Ishikawa (cell line): ENCODE results near the gene CASP10.

ENCODE experiments used
- CEBPB ChIP-seq: IDR thresholded peaks from 2 replicates; pipeline ENCODE4 v1.6.1; 2012
- CREB1 ChIP-seq: IDR thresholded peaks from 2 replicates; pipeline ENCODE4 v1.6.1; 2012; ENCODE audit warnings: low read depth
- EGR1 ChIP-seq: IDR thresholded peaks from 2 replicates; pipeline ENCODE4 v1.6.1; 2012
- EP300 ChIP-seq: IDR thresholded peaks from 2 replicates; pipeline ENCODE4 v1.6.1; 2012; ENCODE audit warnings: borderline replicate concordance
- FOXM1 ChIP-seq: IDR thresholded peaks from 2 replicates; pipeline ENCODE4 v1.6.1; 2012; ENCODE audit warnings: low read depth, borderline replicate concordance
- RAD21 ChIP-seq: IDR thresholded peaks from 2 replicates; pipeline ENCODE4 v1.6.1; 2012; ENCODE audit warnings: low read depth
- TAF1 ChIP-seq: IDR thresholded peaks from 2 replicates; pipeline ENCODE4 v1.6.1; 2012; ENCODE audit warnings: low read depth, mild to moderate bottlenecking
- TCF12 ChIP-seq: IDR thresholded peaks from 2 replicates; pipeline ENCODE4 v1.6.1; 2012; ENCODE audit warnings: low read depth
- TEAD4 ChIP-seq: IDR thresholded peaks from 2 replicates; pipeline ENCODE4 v1.6.1; 2012
- YY1 ChIP-seq: IDR thresholded peaks from 2 replicates; pipeline ENCODE4 v1.6.1; 2012; ENCODE audit warnings: low read depth
- TF ChIP-seq, protein P1 (sequence below): IDR thresholded peaks from 2 replicates; pipeline ENCODE4 v1.6.1; 2012
- TF ChIP-seq, protein P2 (sequence below): IDR thresholded peaks from 2 replicates; pipeline ENCODE4 v1.6.1; 2012; ENCODE audit warnings: low read depth, mild to moderate bottlenecking
- TF ChIP-seq, protein P3 (sequence below): IDR thresholded peaks from 2 replicates; pipeline ENCODE4 v1.6.1; 2012

The CASP10 gene

GRCh38 chr2:201158111-201158929 lies 24.6 kb upstream of the CASP10 start:
- TF ChIP-seq RAD21 (peak; percentile 77), TCF12 (no peak)
- TF ChIP-seq, protein P1, sequence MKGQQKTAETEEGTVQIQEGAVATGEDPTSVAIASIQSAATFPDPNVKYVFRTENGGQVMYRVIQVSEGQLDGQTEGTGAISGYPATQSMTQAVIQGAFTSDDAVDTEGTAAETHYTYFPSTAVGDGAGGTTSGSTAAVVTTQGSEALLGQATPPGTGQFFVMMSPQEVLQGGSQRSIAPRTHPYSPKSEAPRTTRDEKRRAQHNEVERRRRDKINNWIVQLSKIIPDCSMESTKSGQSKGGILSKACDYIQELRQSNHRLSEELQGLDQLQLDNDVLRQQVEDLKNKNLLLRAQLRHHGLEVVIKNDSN: peak; percentile 66

DNA sequence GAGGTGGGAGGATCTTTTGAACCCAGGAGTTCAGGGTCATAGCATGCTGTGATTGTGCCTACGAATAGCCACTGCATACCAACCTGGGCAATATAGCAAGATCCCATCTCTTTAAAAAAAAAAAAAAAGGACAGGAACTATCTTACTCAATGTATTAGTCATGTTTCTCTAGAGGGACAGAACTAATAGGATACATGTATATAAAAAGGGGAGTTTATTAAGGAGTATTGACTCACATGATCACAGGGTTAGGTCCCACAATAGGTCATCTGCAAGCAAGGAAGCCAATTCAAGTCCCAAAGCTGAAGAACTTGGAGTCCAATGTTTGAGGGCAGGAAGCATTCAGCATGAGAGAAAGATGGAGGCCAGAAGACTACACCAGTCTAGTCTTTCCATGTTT lies 18.8 kb upstream of the CASP10 start:
- TF ChIP-seq FOXM1 (no peak), TEAD4 (no peak), YY1 (no peak)
- TF ChIP-seq, protein P2, sequence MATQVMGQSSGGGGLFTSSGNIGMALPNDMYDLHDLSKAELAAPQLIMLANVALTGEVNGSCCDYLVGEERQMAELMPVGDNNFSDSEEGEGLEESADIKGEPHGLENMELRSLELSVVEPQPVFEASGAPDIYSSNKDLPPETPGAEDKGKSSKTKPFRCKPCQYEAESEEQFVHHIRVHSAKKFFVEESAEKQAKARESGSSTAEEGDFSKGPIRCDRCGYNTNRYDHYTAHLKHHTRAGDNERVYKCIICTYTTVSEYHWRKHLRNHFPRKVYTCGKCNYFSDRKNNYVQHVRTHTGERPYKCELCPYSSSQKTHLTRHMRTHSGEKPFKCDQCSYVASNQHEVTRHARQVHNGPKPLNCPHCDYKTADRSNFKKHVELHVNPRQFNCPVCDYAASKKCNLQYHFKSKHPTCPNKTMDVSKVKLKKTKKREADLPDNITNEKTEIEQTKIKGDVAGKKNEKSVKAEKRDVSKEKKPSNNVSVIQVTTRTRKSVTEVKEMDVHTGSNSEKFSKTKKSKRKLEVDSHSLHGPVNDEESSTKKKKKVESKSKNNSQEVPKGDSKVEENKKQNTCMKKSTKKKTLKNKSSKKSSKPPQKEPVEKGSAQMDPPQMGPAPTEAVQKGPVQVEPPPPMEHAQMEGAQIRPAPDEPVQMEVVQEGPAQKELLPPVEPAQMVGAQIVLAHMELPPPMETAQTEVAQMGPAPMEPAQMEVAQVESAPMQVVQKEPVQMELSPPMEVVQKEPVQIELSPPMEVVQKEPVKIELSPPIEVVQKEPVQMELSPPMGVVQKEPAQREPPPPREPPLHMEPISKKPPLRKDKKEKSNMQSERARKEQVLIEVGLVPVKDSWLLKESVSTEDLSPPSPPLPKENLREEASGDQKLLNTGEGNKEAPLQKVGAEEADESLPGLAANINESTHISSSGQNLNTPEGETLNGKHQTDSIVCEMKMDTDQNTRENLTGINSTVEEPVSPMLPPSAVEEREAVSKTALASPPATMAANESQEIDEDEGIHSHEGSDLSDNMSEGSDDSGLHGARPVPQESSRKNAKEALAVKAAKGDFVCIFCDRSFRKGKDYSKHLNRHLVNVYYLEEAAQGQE: no peak
- TF ChIP-seq, protein P1: no peak

GRCh38 chr2:201167546-201167945 lies 15.4 kb upstream of the CASP10 start:
- TF ChIP-seq, protein P1: no peak
- TF ChIP-seq CREB1: no peak
- TF ChIP-seq, protein P2: no peak
- no peak for TF ChIP-seq TEAD4
- no peak for TF ChIP-seq TCF12
- no peak for TF ChIP-seq TAF1
- no peak for TF ChIP-seq CEBPB
- TF ChIP-seq EGR1: no peak
- TF ChIP-seq, protein P3, sequence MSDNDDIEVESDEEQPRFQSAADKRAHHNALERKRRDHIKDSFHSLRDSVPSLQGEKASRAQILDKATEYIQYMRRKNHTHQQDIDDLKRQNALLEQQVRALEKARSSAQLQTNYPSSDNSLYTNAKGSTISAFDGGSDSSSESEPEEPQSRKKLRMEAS: no peak

- TF ChIP-seq TAF1: no peak
- TF ChIP-seq, protein P3: no peak
- TF ChIP-seq EGR1: no peak
- TF ChIP-seq EP300: no peak
- TF ChIP-seq CEBPB: no peak
- TF ChIP-seq, protein P2: no peak
- TF ChIP-seq FOXM1: no peak
- no peak for TF ChIP-seq TCF12
Observed at GRCh38 chr2:201171259-201171814, 11.6 kb upstream of the CASP10 start.

DNA sequence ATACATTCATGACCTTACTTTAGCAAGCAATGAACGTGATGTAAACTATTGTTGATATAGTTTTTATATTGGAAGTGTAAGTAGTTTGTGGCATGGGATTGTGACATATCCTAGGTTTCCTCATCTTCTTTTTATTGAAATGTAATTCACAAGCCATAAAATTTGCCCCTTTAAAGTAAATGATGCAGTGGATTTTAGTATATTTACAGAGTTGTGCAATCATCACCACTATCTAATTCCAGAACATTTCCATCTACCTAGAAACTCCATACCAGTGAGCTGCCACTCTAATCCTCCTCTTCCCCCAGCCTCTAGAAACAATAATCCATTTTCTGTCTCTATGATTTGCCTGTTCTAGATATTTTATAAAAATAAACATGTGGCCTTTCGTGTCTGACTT lies 10.7 kb upstream of the CASP10 start:
- TF ChIP-seq TCF12: no peak
